T-helper 9 cell (primary cell): Measurements from ENCODE around the gene ANKH.

Experiments
- DNase-seq: peaks from one replicate; pipeline ENCODE4 v3.0.0-alpha.2; 2020

ANKH gene

DNA sequence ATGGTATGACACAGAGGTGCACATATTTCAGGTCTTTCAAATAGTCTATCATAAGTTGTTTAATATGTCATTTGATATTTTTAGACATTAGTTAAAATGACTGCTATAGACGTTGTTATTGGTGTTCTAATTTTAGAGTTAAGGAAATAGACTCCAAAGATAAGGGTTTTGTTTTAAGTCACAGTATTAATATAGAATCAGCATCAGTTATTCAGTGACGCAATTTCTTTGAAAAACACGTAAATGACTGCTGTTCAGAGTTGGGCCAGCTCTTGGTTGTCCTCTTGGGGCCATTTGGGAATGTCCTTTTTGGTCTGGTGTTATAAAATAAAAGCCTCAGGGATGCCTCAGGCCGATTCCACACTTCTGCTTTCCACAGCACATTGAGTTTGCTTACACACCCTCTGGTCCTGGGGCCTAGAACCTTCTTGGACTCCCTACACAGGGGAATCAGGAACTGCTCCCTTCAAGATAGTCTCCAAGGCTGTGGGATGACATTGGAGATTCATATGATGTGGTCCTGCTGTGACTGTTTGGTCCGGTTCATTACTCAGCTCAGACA lies 192.7 kb downstream of the ANKH start:
- no peak for DNase-seq

GRCh38 chr5:14676320-14676719 lies 195.3 kb downstream of the ANKH start:
- DNase-seq, result no peak

DNA sequence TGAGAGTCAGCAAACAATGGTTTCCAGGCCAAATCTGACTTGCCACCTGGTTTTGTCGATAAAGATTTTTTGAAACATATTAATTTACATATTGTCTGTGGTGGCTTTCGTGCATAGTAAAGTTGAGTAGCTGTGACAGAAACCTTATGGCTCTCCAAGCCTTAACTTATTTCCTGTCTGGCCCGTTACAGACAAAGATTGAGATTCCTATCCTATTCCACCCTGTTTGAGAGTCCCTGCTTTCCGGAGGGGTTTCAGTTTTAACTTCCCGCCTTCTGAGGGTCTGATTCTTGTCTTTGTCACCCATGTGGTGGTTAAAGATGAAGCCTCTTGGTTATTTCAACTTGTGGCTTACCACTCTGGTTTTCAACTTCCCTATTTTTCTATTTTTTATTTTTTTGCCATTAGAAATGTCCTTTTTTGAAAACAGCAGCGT lies 195.7 kb downstream of the ANKH start:
- no peak for DNase-seq

GRCh38 chr5:14674983-14675854 lies 196.4 kb downstream of the ANKH start:
- no peak for DNase-seq

GRCh38 chr5:14673443-14673842 lies 198.1 kb downstream of the ANKH start:
- DNase-seq, result no peak

GRCh38 chr5:14672484-14673394 lies 198.8 kb downstream of the ANKH start:
- DNase-seq, result no peak

DNA sequence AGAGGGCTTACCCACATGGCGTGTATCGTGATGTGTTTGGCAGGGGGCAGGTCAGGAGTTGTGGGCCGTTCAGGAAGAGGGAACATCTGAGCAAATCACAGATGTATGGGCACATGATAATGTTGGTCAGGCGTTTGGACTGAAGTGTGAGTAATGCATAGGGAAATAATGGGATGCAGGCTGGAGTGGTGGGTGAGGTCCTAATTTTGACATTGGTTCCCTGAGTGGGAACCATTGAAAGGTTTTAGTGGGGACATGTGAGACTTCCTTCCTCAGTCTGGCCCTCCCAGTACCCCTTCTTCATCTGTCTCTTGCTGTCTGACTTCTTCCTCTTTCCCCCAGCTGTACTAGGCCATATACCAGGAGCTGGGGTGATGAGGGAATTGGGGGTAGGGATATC lies 199.5 kb downstream of the ANKH start:
- DNase-seq, result no peak

DNA sequence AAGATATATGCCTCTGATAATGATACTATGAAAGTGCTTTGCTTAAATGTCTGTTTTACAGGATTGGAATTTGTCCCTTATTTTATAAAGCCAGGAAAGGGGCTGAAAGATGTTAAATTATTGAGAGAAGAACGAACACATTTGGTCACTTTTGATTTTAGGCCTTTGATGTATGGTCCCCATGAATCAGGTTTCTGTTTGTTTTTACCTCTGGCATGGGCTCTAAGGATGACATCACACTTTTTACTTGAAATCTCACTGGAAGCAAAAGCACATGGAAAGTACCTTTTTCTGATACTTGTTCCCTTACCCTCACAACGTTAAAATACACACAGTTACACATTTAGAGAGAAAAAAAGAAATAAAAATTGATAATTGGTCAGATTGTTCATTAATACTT lies 200.2 kb downstream of the ANKH start:
- DNase-seq, result no peak

DNA sequence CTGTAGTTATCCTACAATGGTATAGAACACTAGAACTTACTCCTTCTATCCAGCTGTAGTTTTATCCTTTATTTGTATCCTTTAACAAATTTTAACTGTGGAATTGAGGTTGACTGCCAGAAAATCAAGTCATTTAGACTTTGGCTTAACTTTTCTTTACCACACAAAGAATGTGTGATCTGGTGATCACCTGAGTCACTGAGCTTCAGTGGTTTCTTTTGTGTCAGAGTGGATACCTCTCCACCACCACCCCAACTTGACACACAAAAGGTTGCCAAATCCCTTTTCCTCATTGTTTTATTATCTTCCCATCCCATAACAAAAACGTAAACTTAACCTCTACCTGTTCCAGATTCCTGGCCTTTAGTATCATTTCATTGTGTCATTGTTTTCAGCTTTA lies 201.6 kb downstream of the ANKH start:
- no peak for DNase-seq

DNA sequence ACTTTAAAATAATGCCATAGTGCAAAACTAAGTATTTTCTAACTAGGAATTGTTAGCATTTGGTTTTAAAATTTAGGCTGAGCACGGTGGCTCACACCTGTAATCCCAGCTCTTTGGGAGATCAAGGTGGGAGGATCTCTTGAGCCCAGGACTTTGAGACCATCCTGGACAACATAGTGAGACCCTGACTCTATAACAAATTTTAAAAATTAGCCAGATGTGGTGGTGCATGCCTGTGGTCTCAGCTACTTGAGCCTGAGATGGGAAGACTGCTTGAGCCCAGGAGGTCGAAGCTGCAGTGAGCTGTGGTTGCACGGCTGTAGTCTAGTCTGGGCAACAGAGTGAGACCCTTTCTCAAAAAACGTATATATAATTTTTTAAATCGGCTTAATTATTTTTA lies 202.2 kb downstream of the ANKH start:
- no peak for DNase-seq

GRCh38 chr5:14668181-14668591 lies 203.4 kb downstream of the ANKH start:
- DNase-seq, result no peak

DNA sequence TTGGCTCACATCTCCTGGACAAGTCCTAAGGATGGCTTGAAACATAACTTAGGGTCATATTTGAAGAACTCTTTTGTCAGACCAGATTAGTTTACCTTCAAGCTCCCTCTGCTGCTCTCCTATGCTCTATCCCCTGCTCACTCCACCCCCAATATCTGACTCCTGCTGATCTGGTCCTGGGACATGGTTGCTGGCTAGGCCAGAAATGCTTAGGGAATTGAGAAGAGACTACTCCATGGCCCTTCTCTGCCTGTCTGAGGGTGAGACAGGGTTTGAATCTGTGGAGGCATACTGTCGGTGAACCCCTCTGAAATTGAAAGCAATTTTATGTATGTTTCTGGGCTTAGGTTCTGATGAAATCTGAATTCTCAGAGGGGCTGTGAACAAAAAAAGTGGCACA lies 203.8 kb downstream of the ANKH start:
- DNase-seq, result no peak

DNA sequence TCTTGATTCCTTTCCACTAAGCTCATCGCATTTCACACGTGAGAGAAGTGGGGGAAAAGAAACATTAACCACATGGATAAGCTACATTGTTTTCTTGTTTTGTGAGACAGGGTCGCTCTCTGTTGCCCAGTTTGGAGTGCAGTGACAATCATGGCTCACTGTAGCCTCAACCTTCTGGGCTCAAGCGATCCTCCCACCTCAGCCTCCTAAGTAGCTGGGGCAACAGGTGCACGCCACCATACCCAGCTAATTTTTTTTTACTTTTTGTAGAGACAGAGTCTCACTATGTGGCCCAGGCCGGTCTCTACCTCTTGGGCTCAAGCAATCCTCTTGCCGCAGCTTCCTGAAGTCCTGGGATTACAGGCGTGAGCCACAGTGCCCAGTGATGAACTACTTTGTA lies 204.3 kb downstream of the ANKH start:
- DNase-seq, result no peak

DNA sequence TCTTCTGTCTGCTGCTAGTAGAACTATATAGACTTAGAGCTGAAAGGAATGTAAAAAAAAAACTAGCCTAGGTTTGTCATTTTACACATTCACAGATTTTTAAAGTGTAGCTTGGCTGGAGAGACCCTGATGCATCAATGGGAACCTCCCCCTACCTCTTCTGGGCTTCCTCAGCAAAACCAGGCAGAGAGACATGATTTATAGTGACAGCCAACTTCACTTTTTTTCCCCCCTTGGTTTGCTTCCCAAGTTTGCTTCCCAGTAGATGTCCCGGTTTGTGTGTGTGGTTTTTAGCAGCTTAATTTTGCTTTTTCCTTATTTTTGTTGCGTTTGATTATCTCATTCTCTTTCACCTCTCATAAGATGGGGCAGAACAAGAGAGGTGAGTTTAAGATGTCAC lies 205.2 kb downstream of the ANKH start:
- DNase-seq, result no peak

DNA sequence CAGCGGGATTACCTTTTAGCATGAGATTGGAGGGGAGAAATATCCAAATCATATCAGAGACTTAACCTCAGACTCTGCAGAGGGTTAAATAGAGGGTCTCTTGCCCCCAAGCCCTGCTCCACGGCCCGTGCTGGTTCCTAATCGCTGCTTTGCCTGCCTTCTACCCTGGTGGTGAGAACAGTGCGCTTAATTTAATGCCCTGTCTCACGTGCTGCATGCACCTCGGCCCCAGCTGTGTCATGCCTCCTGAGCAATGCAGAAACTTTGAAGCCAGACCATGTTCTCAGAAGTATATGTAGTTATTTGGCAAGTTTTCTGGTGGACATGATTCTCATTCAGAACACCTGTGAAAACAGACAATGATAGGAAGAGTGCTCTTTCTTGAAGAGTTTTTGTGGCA lies 205.6 kb downstream of the ANKH start:
- peak; percentile 32 for DNase-seq

DNA sequence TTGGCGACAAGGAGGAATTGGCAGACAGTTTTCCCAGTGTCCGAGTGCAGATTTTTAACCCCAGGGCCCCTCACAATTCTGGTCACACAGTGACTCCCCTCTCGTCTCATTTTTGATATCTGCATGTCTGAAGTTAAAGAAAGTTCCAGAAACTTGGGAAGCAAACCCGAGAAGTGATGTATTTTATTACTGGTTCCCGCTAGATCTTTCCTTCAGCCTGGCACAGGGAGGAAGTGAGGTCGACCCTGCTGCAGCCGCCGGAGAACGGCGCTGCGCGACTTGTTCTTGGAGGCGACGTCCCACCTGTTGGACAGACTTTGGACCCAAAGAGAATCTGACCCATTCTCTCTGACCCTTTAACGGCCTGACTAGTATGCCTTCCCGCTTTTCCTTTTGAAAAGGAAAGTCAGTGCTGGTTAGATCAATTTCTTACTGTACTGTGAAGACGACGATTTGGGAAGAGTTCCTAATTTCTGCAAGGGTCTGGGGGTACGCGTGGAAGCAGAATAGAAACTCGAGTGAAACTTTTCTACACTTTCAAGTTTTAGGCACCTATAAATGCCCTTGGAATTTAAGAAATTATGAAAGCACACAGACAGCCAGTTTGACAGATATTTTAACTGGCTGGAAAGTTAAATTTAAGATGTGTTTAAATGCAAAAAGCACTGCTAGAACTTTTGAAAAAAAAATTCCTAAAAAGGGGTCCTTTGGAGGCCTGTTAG lies 206.3 kb downstream of the ANKH start:
- DNase-seq, result no peak

DNA sequence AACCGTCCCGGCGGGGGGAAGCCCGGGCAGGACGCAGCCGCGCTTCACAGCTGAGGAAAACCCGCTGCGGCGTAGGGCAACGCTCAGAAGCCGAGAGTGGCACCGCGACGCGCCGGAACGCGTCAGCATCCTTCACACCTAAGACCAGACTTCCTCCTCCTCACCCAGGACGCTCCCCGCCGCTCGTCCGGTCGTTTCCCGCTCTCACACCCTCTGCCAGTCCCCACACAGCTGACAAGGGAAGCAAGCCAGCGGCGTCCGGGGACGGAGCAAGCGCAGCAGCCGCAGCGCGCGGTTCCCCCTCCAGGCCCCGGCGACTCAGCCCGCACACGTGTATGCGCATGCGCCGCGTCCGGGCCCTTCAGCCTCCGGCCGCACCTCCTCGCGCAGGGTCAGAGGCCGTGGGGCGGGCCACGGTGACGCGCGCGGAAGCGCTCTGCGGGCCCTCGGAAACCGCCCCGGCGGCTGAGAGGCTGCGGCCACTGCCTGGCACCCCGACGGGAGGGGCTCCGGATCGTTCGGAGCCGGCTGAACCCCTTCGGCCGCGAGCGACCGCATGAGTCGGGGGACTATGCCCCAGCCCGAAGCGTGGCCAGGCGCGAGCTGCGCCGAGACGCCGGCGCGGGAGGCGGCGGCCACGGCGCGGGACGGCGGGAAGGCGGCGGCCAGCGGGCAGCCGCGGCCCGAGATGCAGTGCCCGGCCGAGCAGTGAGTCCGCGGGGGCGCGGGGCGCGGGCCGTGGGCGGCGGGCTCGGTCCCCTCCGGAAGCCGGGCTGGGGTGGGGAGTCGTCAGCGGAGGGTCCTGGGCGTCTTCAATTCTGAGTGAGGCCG lies 207.1 kb downstream of the ANKH start, which contains the start of gene OTULIN:
OTULIN (plus strand) TSS at position 449 of the 831 bp plus-strand sequence; CDS start at position 557, 108 bp downstream.
- peak; percentile 72 for DNase-seq

GRCh38 chr5:14663734-14664269 lies 207.8 kb downstream of the ANKH start:
- no peak for DNase-seq

- no peak for DNase-seq
Measured at GRCh38 chr5:14662721-14663260, 208.8 kb downstream of the ANKH start.

- no peak for DNase-seq
Measured at GRCh38 chr5:14660833-14661232, 210.7 kb downstream of the ANKH start.
